Measurements from ENCODE around the gene WWC1.
"Not testable (repeated sequence)": the region's sequence is repeated elsewhere in the genome, so short reads cannot be mapped to it uniquely, and the experiment has no call there.

The WWC1 gene

GRCh38 chr5:168286386-168286785, 5.1 kb upstream of the WWC1 start:
- in situ Hi-C loops (cut with MboI; ENCODE audit: low sequenced_read_pairs) = no loop called here

GRCh38 chr5:168286863-168287262, 4.6 kb upstream of the WWC1 start:
- in situ Hi-C loops (cut with MboI; ENCODE audit: low sequenced_read_pairs) = not testable (repeated sequence)

GRCh38 chr5:168287362-168287761, 4.1 kb upstream of the WWC1 start:
- in situ Hi-C loops (cut with MboI; ENCODE audit: low sequenced_read_pairs) = no loop called here

GRCh38 chr5:168288349-168289245, 2.8 kb upstream of the WWC1 start:
- in situ Hi-C loops (cut with MboI; ENCODE audit: low sequenced_read_pairs) = no loop called here

- in situ Hi-C loops (cut with MboI; ENCODE audit: low sequenced_read_pairs) = no loop called here
Measured at GRCh38 chr5:168290902-168291341, 523 bp upstream of the WWC1 start.

GRCh38 chr5:168291964-168292785, 730 bp downstream of the WWC1 start:
- in situ Hi-C loops (cut with MboI; ENCODE audit: low sequenced_read_pairs) = no loop called here

GRCh38 chr5:168292786-168293696, 1.6 kb downstream of the WWC1 start:
- in situ Hi-C loops (cut with MboI; ENCODE audit: low sequenced_read_pairs) = no loop called here

- in situ Hi-C loops (cut with MboI; ENCODE audit: low sequenced_read_pairs) = no loop called here
Measured at GRCh38 chr5:168295574-168296201, 4.2 kb downstream of the WWC1 start.

- in situ Hi-C loops (cut with MboI; ENCODE audit: low sequenced_read_pairs) = no loop called here
Measured at GRCh38 chr5:168296682-168297081, 5.2 kb downstream of the WWC1 start.

- in situ Hi-C loops (cut with MboI; ENCODE audit: low sequenced_read_pairs) = no loop called here
Measured at GRCh38 chr5:168298949-168299348, 7.5 kb downstream of the WWC1 start.

GRCh38 chr5:168299372-168299771, 7.9 kb downstream of the WWC1 start:
- in situ Hi-C loops (cut with MboI; ENCODE audit: low sequenced_read_pairs) = no loop called here

- in situ Hi-C loops (cut with MboI; ENCODE audit: low sequenced_read_pairs) = no loop called here
Measured at GRCh38 chr5:168300326-168301182, 9.1 kb downstream of the WWC1 start.

- in situ Hi-C loops (cut with MboI; ENCODE audit: low sequenced_read_pairs) = no loop called here
Measured at GRCh38 chr5:168301593-168302390, 10.3 kb downstream of the WWC1 start.

- in situ Hi-C loops (cut with MboI; ENCODE audit: low sequenced_read_pairs) = no loop called here
Measured at GRCh38 chr5:168302785-168303184, 11.3 kb downstream of the WWC1 start.

GRCh38 chr5:168303393-168304025, 12.1 kb downstream of the WWC1 start:
- in situ Hi-C loops (cut with MboI; ENCODE audit: low sequenced_read_pairs) = no loop called here

- in situ Hi-C loops (cut with MboI; ENCODE audit: low sequenced_read_pairs) = no loop called here
Measured at GRCh38 chr5:168304349-168304748, 12.9 kb downstream of the WWC1 start.

- in situ Hi-C loops (cut with MboI; ENCODE audit: low sequenced_read_pairs) = no loop called here
Measured at GRCh38 chr5:168305281-168305680, 13.8 kb downstream of the WWC1 start.

- in situ Hi-C loops (cut with MboI; ENCODE audit: low sequenced_read_pairs) = no loop called here
Measured at GRCh38 chr5:168307022-168307421, 15.6 kb downstream of the WWC1 start.
